Adrenal gland (tissue), 5 donors: ENCODE results near the gene OXT.

ENCODE experiments used
- CTCF ChIP-seq, 6 experiments: fragments of 450-650 bp in 4 of 6; fragments of 200-600 bp in 2 of 6; sonication (generic) in 1 of 6; IDR thresholded peaks; 1 replicate in 5 of 6; 2 replicates in 1 of 6; pipeline versions ENCODE4 v1.5.1 to v1.8.0; 2016 to 2021; ENCODE audit warnings: antibody characterized with exemption in 6 of 6, mild to moderate bottlenecking in 2 of 6, moderate library complexity in 1 of 6
- POLR2A ChIP-seq, 2 donors: fragments of 450-650 bp; IDR thresholded peaks; one replicate each; pipeline ENCODE4 v1.6.1; 2017; ENCODE audit warnings: antibody characterized with exemption in 2 of 2, mild to moderate bottlenecking in 2 of 2, moderate library complexity in 1 of 2
- donor health status: DM: no; HTN: no; CAD: no.

DNA sequence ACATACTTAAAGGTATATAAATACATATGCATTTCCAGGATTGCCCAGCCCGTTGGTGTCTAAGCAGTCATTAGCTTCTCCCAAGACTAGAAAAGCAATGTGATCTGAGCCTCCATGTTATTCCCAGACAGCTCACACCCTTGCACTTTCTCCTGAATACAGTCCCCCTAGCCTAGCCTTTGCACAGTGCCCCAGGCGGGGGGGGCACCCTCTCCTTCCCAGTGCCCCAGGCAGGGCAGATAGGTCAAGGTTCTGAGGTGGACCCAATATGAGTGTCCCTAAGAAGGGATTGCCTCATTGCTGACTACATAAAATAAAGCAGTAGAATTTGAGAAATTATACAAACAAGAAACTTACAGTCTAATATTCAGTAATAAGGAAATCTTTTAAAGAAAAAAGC is 43.4 kb upstream of the OXT start:
- TF ChIP-seq CTCF (IDR thresholded peaks at IDR 0.05) (no peak), POLR2A (IDR thresholded peaks at IDR 0.05) (no peak)
